Measurements from ENCODE around the gene IL17RA.

IL17RA gene

GRCh38 chr22:17046566-17047348 lies 38.0 kb upstream of the IL17RA start:
- Mint-ChIP-seq H3K27ac (no peak overlapping the region), H3K4me1 (no peaks in the 10 kb centered on the region), H3K27me3 (ENCODE audit: low read depth, poor library complexity) (peaks cover 16% of the 10 kb centered on the region), H3K4me3 (no peak overlapping the region), H3K36me3 (ENCODE audit: low read depth) (no peaks in the 10 kb centered on the region), H3K9me3 (peaks cover 13% of the 10 kb centered on the region)
- no peak for TF ChIP-seq CTCF (IDR thresholded peaks at IDR 0.05)
- no peak for DNase-seq

GRCh38 chr22:17047656-17048055 lies 37.1 kb upstream of the IL17RA start:
- DNase-seq = no peak
- TF ChIP-seq CTCF (IDR thresholded peaks at IDR 0.05) = no peak
- peaks cover 16% of the 10 kb centered on the region for H3K27me3 Mint-ChIP-seq (ENCODE audit: low read depth, poor library complexity)

GRCh38 chr22:17056058-17056457 lies 28.7 kb upstream of the IL17RA start:
- Mint-ChIP-seq H3K4me3 (no peak overlapping the region), H3K9me3 (no peaks in the 10 kb centered on the region), H3K4me1 (no peaks in the 10 kb centered on the region), H3K36me3 (ENCODE audit: low read depth) (no peaks in the 10 kb centered on the region), H3K27me3 (ENCODE audit: low read depth, poor library complexity) (peaks cover 38% of the 10 kb centered on the region), H3K27ac (no peak overlapping the region)
- TF ChIP-seq CTCF (IDR thresholded peaks at IDR 0.05) = no peak
- no peak for DNase-seq

More at GRCh38 chr22:17047656-17048055, 37.1 kb upstream of the IL17RA start:
- H3K27ac Mint-ChIP-seq = no peak overlapping the region
- H3K9me3 Mint-ChIP-seq = peaks cover 7% of the 10 kb centered on the region
- no peaks in the 10 kb centered on the region for H3K36me3 Mint-ChIP-seq (ENCODE audit: low read depth)
- H3K4me1 Mint-ChIP-seq = no peaks in the 10 kb centered on the region
- H3K4me3 Mint-ChIP-seq = no peak overlapping the region

GRCh38 chr22:17056807-17057206 lies 28.0 kb upstream of the IL17RA start:
- Mint-ChIP-seq H3K27ac (no peak overlapping the region), H3K36me3 (ENCODE audit: low read depth) (no peaks in the 10 kb centered on the region), H3K27me3 (ENCODE audit: low read depth, poor library complexity) (peaks cover 44% of the 10 kb centered on the region), H3K4me1 (no peaks in the 10 kb centered on the region), H3K9me3 (no peaks in the 10 kb centered on the region), H3K4me3 (no peak overlapping the region)
- TF ChIP-seq CTCF (IDR thresholded peaks at IDR 0.05) = no peak
- no peak for DNase-seq

GRCh38 chr22:17057959-17058814 lies 26.6 kb upstream of the IL17RA start:
- Mint-ChIP-seq H3K27me3 (ENCODE audit: low read depth, poor library complexity) (peaks cover 54% of the 10 kb centered on the region), H3K4me3 (no peak overlapping the region), H3K36me3 (ENCODE audit: low read depth) (no peaks in the 10 kb centered on the region), H3K27ac (peak overlapping the region; percentile 69), H3K9me3 (no peaks in the 10 kb centered on the region), H3K4me1 (peaks cover under 1% of the 10 kb centered on the region)
- peak; percentile 71 for DNase-seq
- TF ChIP-seq CTCF (IDR thresholded peaks at IDR 0.05) = peak; percentile 90
